ENCODE data around the gene HIRIP3.

Gene HIRIP3

GRCh38 chr16:30030011-30030685 is 34.7 kb upstream of the HIRIP3 start:
- TF ChIP-seq EZH2 (IDR thresholded peaks at IDR 0.05): no peak
- no peak for TF ChIP-seq POLR2AphosphoS5 (IDR thresholded peaks at IDR 0.05; ENCODE audit: borderline replicate concordance, low read depth, low read length)
- no peak for TF ChIP-seq FOXP2 (optimal IDR thresholded peaks at IDR 0.05; ENCODE audit: control extremely low read depth, extremely low read length, insufficient read depth)
- Histone ChIP-seq H3K27ac (no peak overlapping the region), H3K36me3 (ENCODE audit: insufficient read depth, low read length) (no peaks in the 10 kb centered on the region), H3K9ac (ENCODE audit: insufficient read length) (no peak overlapping the region), H3K9me3 (ENCODE audit: low read depth, low read length) (no peaks in the 10 kb centered on the region), H3K4me3 (no peak overlapping the region)
- no peak for DNase-seq (ENCODE audit: low read depth, low spot score)

GRCh38 chr16:30028438-30029076 is 33.1 kb upstream of the HIRIP3 start:
- no peak overlapping the region for H3K9ac ChIP-seq (ENCODE audit: insufficient read length)
- H3K27ac ChIP-seq: no peak overlapping the region
- no peaks in the 10 kb centered on the region for H3K9me3 ChIP-seq (ENCODE audit: low read depth, low read length)
- no peak overlapping the region for H3K4me3 ChIP-seq
- TF ChIP-seq EZH2 (IDR thresholded peaks at IDR 0.05) (no peak), POLR2AphosphoS5 (IDR thresholded peaks at IDR 0.05; ENCODE audit: borderline replicate concordance, low read depth, low read length) (no peak), FOXP2 (optimal IDR thresholded peaks at IDR 0.05; ENCODE audit: control extremely low read depth, extremely low read length, insufficient read depth) (no peak)
- H3K36me3 ChIP-seq (ENCODE audit: insufficient read depth, low read length): no peaks in the 10 kb centered on the region
- no peak for DNase-seq (ENCODE audit: low read depth, low spot score)

- Histone ChIP-seq H3K27ac (no peak overlapping the region), H3K9me3 (ENCODE audit: low read depth, low read length) (no peaks in the 10 kb centered on the region), H3K9ac (ENCODE audit: insufficient read length) (no peak overlapping the region), H3K4me3 (no peak overlapping the region), H3K36me3 (ENCODE audit: insufficient read depth, low read length) (no peaks in the 10 kb centered on the region)
- no peak for DNase-seq (ENCODE audit: low read depth, low spot score)
- TF ChIP-seq EZH2 (IDR thresholded peaks at IDR 0.05): no peak
- no peak for TF ChIP-seq POLR2AphosphoS5 (IDR thresholded peaks at IDR 0.05; ENCODE audit: borderline replicate concordance, low read depth, low read length)
- TF ChIP-seq FOXP2 (optimal IDR thresholded peaks at IDR 0.05; ENCODE audit: control extremely low read depth, extremely low read length, insufficient read depth): no peak
Observed at GRCh38 chr16:30027588-30028437, 32.4 kb upstream of the HIRIP3 start.

GRCh38 chr16:30026449-30026848 is 31.0 kb upstream of the HIRIP3 start:
- Histone ChIP-seq H3K27ac (no peak overlapping the region), H3K9me3 (ENCODE audit: low read depth, low read length) (no peaks in the 10 kb centered on the region), H3K9ac (ENCODE audit: insufficient read length) (no peak overlapping the region), H3K4me3 (no peak overlapping the region), H3K36me3 (ENCODE audit: insufficient read depth, low read length) (no peaks in the 10 kb centered on the region)
- no peak for DNase-seq (ENCODE audit: low read depth, low spot score)
- no peak for TF ChIP-seq POLR2AphosphoS5 (IDR thresholded peaks at IDR 0.05; ENCODE audit: borderline replicate concordance, low read depth, low read length)
- TF ChIP-seq FOXP2 (optimal IDR thresholded peaks at IDR 0.05; ENCODE audit: control extremely low read depth, extremely low read length, insufficient read depth): no peak
- no peak for TF ChIP-seq EZH2 (IDR thresholded peaks at IDR 0.05)

- H3K9ac ChIP-seq (ENCODE audit: insufficient read length): no peak overlapping the region
- no peaks in the 10 kb centered on the region for H3K9me3 ChIP-seq (ENCODE audit: low read depth, low read length)
- H3K4me3 ChIP-seq: no peak overlapping the region
- TF ChIP-seq POLR2AphosphoS5 (IDR thresholded peaks at IDR 0.05; ENCODE audit: borderline replicate concordance, low read depth, low read length) (no peak), EZH2 (IDR thresholded peaks at IDR 0.05) (no peak), FOXP2 (optimal IDR thresholded peaks at IDR 0.05; ENCODE audit: control extremely low read depth, extremely low read length, insufficient read depth) (no peak)
- H3K27ac ChIP-seq: no peak overlapping the region
- H3K36me3 ChIP-seq (ENCODE audit: insufficient read depth, low read length): no peaks in the 10 kb centered on the region
- no peak for DNase-seq (ENCODE audit: low read depth, low spot score)
Observed at GRCh38 chr16:30025574-30025973, 30.2 kb upstream of the HIRIP3 start.

GRCh38 chr16:30025156-30025555 is 29.7 kb upstream of the HIRIP3 start:
- no peak overlapping the region for H3K9ac ChIP-seq (ENCODE audit: insufficient read length)
- H3K4me3 ChIP-seq: no peak overlapping the region
- no peak for DNase-seq (ENCODE audit: low read depth, low spot score)
- H3K36me3 ChIP-seq (ENCODE audit: insufficient read depth, low read length): no peaks in the 10 kb centered on the region
- H3K9me3 ChIP-seq (ENCODE audit: low read depth, low read length): no peaks in the 10 kb centered on the region
- no peak overlapping the region for H3K27ac ChIP-seq
- TF ChIP-seq FOXP2 (optimal IDR thresholded peaks at IDR 0.05; ENCODE audit: control extremely low read depth, extremely low read length, insufficient read depth): no peak
- TF ChIP-seq POLR2AphosphoS5 (IDR thresholded peaks at IDR 0.05; ENCODE audit: borderline replicate concordance, low read depth, low read length): no peak
- TF ChIP-seq EZH2 (IDR thresholded peaks at IDR 0.05): no peak

- Histone ChIP-seq H3K4me3 (no peak overlapping the region), H3K36me3 (ENCODE audit: insufficient read depth, low read length) (no peaks in the 10 kb centered on the region), H3K27ac (no peak overlapping the region), H3K9ac (ENCODE audit: insufficient read length) (no peak overlapping the region), H3K9me3 (ENCODE audit: low read depth, low read length) (no peaks in the 10 kb centered on the region)
- TF ChIP-seq FOXP2 (optimal IDR thresholded peaks at IDR 0.05; ENCODE audit: control extremely low read depth, extremely low read length, insufficient read depth): no peak
- no peak for TF ChIP-seq POLR2AphosphoS5 (IDR thresholded peaks at IDR 0.05; ENCODE audit: borderline replicate concordance, low read depth, low read length)
- no peak for TF ChIP-seq EZH2 (IDR thresholded peaks at IDR 0.05)
- DNase-seq (ENCODE audit: low read depth, low spot score): no peak
Observed at GRCh38 chr16:30024451-30024850, 29.0 kb upstream of the HIRIP3 start.

GRCh38 chr16:30023586-30023985 is 28.2 kb upstream of the HIRIP3 start:
- no peaks in the 10 kb centered on the region for H3K9me3 ChIP-seq (ENCODE audit: low read depth, low read length)
- H3K27ac ChIP-seq: no peak overlapping the region
- H3K4me3 ChIP-seq: no peak overlapping the region
- TF ChIP-seq FOXP2 (optimal IDR thresholded peaks at IDR 0.05; ENCODE audit: control extremely low read depth, extremely low read length, insufficient read depth) (no peak), EZH2 (IDR thresholded peaks at IDR 0.05) (no peak), POLR2AphosphoS5 (IDR thresholded peaks at IDR 0.05; ENCODE audit: borderline replicate concordance, low read depth, low read length) (no peak)
- H3K36me3 ChIP-seq (ENCODE audit: insufficient read depth, low read length): no peaks in the 10 kb centered on the region
- no peak for DNase-seq (ENCODE audit: low read depth, low spot score)
- H3K9ac ChIP-seq (ENCODE audit: insufficient read length): no peak overlapping the region
